ENCODE results near the gene XRCC1.
"Not testable (repeated sequence)": the region's sequence is repeated elsewhere in the genome, so short reads cannot be mapped to it uniquely, and the experiment has no call there.

XRCC1 gene

DNA sequence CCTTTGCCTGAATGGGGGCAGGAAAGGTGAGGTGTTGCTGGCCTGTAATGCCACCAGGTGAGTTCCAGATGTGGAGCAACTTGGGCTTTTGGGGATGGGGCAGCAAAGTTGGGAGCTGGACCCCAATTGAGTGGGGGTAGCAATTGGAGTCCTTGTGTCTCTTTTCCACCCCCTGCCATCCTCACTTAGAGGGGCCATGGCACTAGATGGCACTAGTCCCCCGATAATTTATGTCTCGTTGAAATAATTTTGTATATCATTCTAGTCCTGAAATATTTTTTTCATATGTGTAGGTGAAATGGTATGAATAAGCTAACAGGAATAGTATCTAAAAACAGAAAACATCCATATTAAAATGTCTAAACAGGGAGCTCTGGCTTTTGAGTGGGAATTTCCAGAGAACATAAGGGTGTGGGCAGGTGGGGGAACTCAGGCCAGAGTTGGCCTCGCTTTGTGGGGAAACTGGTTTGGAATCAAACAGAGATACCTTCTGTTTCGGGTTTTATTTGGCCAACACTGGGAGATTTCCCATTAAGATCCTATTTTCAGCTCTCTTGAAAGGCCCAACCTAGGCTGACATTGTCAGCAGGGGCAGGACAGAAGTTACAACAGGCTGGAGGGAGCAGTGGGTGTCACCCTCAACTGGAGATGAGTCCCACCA lies 24.4 kb upstream of the XRCC1 start:
- no peak for DNase-seq

GRCh38 chr19:43598445-43599240 lies 23.3 kb upstream of the XRCC1 start:
- DNase-seq, result no peak

DNA sequence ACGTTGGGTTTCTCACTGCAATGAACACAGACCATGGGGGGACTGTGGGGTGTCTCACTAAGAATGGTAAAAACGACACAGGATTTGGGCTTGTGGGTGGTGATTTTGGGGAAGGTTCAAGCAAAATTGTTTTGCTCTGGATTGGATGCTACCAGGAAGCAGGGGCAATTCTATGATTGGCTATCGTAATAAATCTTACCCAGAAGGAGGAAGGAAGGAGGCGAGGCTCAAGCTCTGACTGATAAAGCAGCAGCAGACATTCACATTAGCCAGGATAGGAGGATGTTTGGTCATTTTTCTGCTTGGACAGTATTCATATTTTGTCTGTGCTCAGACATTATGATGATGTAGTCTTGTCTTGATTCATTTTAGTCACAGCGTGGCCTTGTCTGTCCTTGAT lies 22.5 kb upstream of the XRCC1 start:
- DNase-seq, result no peak

GRCh38 chr19:43596842-43597461 lies 21.6 kb upstream of the XRCC1 start:
- no peak for DNase-seq

GRCh38 chr19:43595999-43596841 lies 20.9 kb upstream of the XRCC1 start, which contains the start of the genes IRGQ and ZNF576:
TSS of gene IRGQ (minus strand) at chr19:43596134. CDS start at chr19:43595338, 796 bp downstream.
TSS of gene ZNF576 (plus strand) at chr19:43596595. CDS start at chr19:43597109, 514 bp downstream.
- DNase-seq, result peak; percentile 95

DNA sequence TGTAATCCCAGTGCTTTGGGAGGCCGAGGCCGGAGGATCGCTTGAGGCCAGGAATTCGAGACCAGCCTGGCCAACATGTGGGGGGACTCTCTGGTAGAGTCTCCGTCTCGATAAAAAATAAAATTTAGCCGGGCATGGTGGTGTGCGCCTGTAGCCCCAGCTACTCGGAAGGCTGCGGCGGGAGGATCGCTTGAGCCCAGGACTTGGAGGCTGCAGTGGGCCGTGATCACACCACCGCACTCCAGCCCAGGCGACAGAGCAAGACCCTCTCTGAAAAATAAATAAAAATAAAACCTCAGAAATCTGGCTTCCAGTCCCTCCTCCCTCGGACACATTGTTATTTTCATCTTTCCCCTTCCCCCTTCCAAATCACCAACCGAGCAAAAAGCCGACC lies 20.3 kb upstream of the XRCC1 start:
- DNase-seq, result no peak

DNA sequence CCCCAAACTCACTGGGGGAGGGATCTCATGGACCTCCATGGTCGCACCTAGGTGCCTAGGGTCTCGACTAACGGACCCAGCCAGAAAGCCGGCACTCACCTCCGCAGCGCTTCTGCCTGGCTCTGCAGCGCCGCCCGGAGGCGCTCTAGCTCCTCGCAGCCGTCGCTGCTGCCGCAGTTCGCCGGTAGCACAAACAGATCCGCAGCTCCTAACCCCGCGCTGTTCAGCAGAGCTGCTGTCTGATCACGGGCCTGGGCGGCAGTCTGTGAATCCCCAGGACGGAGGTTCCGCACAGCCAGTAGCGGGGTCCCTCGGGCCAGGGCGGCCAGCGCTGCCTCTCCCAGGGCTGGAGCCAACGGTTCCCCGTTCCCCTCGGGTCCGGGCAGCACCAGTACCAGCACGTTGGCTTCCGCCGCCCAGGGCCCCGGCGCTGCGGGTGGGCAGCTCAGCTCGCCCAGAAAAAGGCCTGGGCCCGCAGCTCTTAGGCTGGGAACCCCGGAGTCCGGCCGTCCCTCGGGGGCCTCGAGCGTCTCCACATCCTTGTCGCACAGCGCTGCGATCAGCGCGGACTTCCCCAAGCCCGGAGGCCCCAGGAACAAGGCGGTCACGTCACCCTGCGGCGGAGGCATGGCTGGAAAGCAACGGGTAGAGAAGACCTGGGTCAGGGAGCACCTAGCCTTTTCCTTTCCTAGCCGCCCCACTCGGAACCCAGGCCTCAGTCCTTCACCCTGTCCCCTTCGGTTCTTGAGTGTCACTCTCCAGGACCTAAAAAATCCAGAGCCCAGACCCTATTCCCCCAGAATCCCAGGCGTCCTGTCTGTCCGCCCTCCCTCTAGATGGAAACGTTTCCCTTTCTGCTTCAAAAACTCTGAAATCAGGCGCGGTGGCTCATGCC lies 19.6 kb upstream of the XRCC1 start:
- peak; percentile 10 for DNase-seq

DNA sequence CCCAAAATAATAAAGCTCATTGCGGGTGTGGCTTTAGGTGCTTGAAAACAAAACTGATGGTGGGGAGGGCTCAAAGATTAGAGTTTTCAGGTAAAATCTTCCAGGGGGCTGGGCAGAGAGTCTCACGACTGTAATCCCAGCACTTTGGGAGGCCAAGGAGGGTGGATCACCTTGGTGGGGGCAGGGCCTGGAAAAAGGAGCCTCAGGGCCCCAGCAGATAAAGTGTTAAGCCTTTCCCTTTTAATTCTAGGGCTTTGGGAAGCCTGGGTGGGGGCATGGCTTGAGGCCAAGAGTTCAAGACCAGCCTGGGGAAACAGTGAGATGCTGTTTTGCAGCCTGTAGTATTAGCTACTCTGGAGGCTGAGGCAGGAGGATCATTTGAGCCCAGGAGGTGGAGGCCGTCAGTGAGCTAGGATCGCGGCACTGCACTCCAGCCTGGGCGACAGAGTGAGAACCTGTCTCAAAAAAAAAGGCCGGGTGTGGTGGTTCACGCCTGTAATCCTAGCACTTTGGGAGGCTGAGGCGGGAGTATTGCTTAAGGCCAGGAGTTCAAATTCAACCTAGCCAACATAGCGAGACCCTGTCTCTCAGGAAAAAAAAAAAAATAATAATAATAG lies 18.9 kb upstream of the XRCC1 start:
- DNase-seq, result no peak

DNA sequence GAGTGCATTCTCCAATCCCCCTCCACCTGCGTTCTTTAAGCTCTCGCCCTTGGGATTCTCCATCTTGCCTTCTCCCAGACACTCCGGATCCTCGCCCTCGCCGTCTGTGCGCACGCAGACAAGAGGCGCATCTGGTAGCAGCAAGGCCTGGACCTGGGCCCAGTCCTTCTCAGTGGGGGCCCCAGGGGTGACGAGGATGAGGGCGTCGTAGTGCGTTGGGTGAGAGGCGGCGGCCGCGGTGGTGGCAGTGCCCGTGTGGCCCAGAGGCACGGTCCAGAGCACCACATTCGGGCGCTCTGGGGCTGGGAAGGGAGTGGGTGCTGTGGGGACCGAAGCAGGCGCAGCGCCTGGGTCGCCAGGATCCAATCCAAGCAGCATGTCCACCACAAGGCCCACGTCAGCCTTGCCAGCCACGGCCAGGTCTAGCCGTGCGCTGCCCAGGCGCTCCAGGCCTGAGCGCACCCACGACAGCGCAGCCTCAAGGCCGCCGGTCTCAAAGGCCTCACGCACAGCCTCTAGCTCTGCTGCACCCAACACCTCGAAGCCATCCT lies 17.5 kb upstream of the XRCC1 start:
- no peak for DNase-seq

DNA sequence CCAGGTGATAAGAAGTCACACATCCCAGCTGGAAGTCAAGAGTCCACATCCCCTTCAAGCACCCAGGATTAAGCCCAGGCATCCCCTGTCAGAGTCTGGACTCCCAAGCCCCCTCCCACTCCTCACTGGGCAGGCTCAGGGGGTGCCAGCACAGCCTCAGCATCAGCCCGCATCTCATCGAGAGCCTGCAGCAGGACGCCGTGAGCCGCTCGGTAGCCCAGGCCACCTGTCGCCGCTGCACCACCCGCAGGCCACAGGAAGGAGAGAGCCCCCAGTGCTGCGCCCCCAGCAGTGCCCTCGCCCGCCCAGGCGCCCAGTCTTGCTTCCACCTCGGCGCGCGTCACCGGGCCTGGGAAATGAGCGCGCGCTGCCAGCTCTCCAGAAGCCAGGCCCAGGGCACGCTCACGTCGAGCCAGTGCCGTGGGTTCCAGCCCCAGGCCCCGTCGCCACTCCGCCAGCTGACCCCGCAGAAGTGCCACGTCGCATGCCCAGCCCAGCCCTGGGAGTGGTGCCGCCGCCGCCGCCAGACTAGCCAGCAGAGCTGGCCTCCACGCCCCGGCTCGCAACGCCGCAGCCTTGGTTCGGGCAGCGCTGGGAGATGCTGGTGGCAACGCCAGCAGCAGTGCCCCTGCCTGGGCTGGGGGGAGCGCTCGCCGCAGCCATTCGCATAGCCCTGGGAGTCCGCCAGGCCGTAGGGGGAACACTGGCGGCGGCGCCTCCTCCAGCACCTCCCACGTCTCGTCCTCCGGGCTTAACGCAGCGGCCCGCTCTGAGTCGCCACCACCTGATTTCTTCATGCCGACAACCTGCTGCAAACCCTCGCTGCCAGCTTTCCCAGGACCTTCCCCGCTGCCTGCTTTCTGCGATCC lies 16.8 kb upstream of the XRCC1 start:
- no peak for DNase-seq

GRCh38 chr19:43589678-43590077 lies 14.4 kb upstream of the XRCC1 start:
- no peak for DNase-seq

DNA sequence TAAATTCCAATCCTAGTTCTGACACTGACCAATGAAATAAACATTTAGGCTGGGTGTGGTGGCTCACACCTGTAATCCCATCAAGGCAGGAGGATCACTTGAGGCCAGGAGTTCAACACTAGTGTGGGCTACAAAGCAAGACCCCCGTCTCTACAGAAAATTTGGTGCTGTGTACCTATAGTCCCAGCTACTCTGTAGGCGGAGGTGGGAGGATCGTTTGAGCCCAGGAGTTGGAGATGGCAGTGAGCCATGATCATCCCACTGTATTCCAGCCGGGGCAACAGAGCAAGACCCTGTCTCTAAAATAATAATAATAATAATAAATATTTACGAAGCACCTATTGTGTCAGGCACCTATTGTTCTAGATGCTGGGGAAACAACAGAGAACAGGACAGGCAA lies 13.9 kb upstream of the XRCC1 start:
- no peak for DNase-seq

GRCh38 chr19:43587029-43587428 lies 11.7 kb upstream of the XRCC1 start:
- DNase-seq, result not testable (repeated sequence)

DNA sequence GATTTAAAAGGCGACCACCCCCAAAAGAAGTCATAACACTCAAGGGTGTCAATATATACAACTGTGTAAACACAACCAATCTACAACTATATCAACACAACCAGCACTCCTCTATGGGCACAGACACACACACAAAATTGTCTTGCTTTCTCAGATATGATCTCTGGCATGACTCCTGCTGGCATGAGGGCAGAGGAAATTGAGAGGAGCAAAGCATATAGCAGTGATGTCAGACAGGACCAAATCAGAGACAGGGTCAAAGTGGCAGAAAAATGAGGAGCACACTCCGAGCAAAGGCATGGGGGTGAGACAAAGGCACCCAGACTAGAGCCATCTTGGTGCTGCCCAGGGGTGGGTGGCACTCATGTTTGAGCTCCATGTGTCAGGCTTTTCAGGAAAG lies 11.0 kb upstream of the XRCC1 start:
- DNase-seq, result no peak

GRCh38 chr19:43584484-43584883 lies 9.2 kb upstream of the XRCC1 start:
- no peak for DNase-seq

- DNase-seq, result no peak
Observed at GRCh38 chr19:43582495-43582894, 7.2 kb upstream of the XRCC1 start.

DNA sequence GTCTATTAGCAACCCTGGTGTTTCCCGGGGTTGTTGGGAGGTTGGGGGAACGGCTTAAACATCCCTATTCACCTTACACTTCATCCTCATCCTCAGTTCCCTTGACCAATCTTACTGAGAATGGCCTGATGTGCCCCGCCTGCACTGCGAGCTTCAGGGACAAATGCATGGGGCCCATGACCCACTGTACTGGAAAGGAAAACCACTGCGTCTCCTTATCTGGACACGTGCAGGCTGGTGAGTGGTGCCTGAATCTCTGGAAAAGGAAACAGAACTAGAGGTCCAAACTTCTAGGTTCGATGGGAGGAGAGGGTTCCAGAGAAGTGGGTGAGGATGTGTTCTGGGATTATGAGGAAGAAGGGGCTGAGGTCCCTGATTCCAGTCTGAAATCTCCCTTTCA lies 6.1 kb upstream of the XRCC1 start:
- no peak for DNase-seq

DNA sequence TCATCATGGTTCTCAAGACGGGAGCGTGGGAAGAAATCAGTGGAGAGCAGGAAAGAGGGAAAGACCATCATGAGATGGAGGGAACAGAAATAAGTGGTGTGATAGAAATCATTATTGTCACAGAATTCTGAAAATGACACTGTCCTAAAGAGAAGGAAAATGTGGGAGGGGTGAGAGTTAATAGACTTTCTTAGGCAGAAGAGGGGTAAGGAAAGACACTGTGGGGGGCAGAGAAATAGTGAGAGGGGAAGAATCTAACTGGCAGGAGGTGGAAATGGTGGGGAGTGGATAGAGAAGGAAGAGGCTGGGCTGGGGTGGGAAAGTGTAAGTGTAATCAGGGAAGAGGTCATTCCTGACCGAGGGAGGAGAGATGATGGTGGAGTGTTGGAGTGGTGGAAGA lies 3.5 kb upstream of the XRCC1 start:
- no peak for DNase-seq

GRCh38 chr19:43575955-43576878 lies 890 bp upstream of the XRCC1 start:
- DNase-seq, result peak; percentile 57

Data from SHP77 treated with DMSO at 0.1 percent for 48 hours (cell line).